Common myeloid progenitor, CD34-positive (primary cell): ENCODE measurements around the gene C21orf91. TPM values are rescaled to one million over a fixed set of nuclear protein-coding genes. Genes with fewer than 3 reads are reported as not detected.

ENCODE experiments used
- CTCF ChIA-PET: fragments of 350-600 bp; sonication (Branson Sonifier 250); formaldehyde crosslinking; loops from one replicate; lab custom pipeline; 2021; ENCODE audit warnings: antibody characterized with exemption; lab: Charles Lee
- POLR2A ChIA-PET: fragments of 350-600 bp; sonication (Branson Sonifier 250); formaldehyde crosslinking; loops from one replicate; lab custom pipeline; 2021; ENCODE audit warnings: antibody characterized with exemption; lab: Charles Lee
- DNase-seq, 3 donors: peaks; one replicate each; pipeline versions ENCODE4 v3.0.0 to v3.0.0-alpha.2; 2013
- H3K27ac ChIP-seq, 2 experiments: 1 replicate in 1 of 2; 2 replicates in 1 of 2; pipeline ENCODE4 v1.7.0; 2013; ENCODE audit warnings: inconsistent platforms in 2 of 2, low read length in 2 of 2, mild to moderate bottlenecking in 2 of 2, low read depth in 1 of 2, moderate library complexity in 1 of 2; ENCODE audit not compliant: severe bottlenecking in 2 of 2, insufficient read depth in 1 of 2, poor library complexity in 1 of 2
- H3K27me3 ChIP-seq, 5 experiments: replicated peaks in 2 of 5; 1 replicate in 3 of 5; 2 replicates in 2 of 5; pipeline versions ENCODE4 v1.6.1 to v1.7.0; 2013; ENCODE audit warnings: low read length in 4 of 5, mild to moderate bottlenecking in 2 of 5, moderate library complexity in 2 of 5, inconsistent platforms in 1 of 5; ENCODE audit not compliant: insufficient read depth in 5 of 5, control insufficient read depth in 4 of 5
- H3K36me3 ChIP-seq, 4 experiments: 1 replicate in 2 of 4; 2 replicates in 2 of 4; pipeline versions ENCODE4 v1.6.1 to v1.7.0; 2013; ENCODE audit warnings: low read length in 3 of 4, control low read depth in 1 of 4, mild to moderate bottlenecking in 1 of 4; ENCODE audit not compliant: control insufficient read depth in 4 of 4, insufficient read depth in 4 of 4
- H3K4me1 ChIP-seq, 4 experiments: 1 replicate in 3 of 4; 2 replicates in 1 of 4; pipeline versions ENCODE4 v1.6.1 to v1.7.1; 2013; ENCODE audit warnings: low read length in 3 of 4, mild to moderate bottlenecking in 3 of 4, control low read depth in 1 of 4, inconsistent platforms in 1 of 4, moderate library complexity in 1 of 4; ENCODE audit not compliant: control insufficient read depth in 4 of 4, insufficient read depth in 4 of 4; ENCODE audit errors: control extremely low read depth in 1 of 4
- H3K4me3 ChIP-seq, 7 experiments: 1 replicate in 4 of 7; 2 replicates in 3 of 7; pipeline versions ENCODE4 v1.5.1 to v1.7.0; 2013; ENCODE audit warnings: mild to moderate bottlenecking in 7 of 7, low read length in 6 of 7, moderate library complexity in 6 of 7, inconsistent platforms in 2 of 7, low read depth in 2 of 7, control low read depth in 1 of 7; ENCODE audit not compliant: insufficient read depth in 4 of 7, control insufficient read depth in 1 of 7; ENCODE audit errors: extremely low read depth in 1 of 7
- H3K9me3 ChIP-seq, 5 experiments: 1 replicate in 4 of 5; 2 replicates in 1 of 5; pipeline versions ENCODE4 v1.6.1 to v1.7.1; 2013; ENCODE audit warnings: low read length in 4 of 5, mild to moderate bottlenecking in 2 of 5, inconsistent platforms in 1 of 5, low read depth in 1 of 5, moderate library complexity in 1 of 5; ENCODE audit not compliant: control insufficient read depth in 4 of 5, insufficient read depth in 2 of 5; ENCODE audit errors: control extremely low read depth in 1 of 5
- WGBS: methylation state at CpG from one replicate; pipeline ENCODE4 v1.1.5; 2013; ENCODE audit not compliant: insufficient coverage; 5-methylcytosine and 5-hydroxymethylcytosine counted together
- polyA plus RNA-seq: library from polyadenylated mRNA; unstranded; fragments of 120-200 nt; gene quantifications from one replicate; pipeline ENCODE4 v1.2.1, GENCODE V29; 2013

Gene C21orf91
- polyA plus RNA-seq = 36.7 TPM

GRCh38 chr21:17819114-17819876 is at the start of gene C21orf91:
Gene C21orf91, minus strand, starts transcription at chr21:17819356. Its CDS starts 1,038 bp downstream, at chr21:17818318.
- Histone ChIP-seq H3K27ac (peak within 1 kb of the TSS; percentile 96 to 98), H3K27me3 (no peaks in the 10 kb centered on the region), H3K4me1 (peaks cover 11 to 38% (median 23%) of the 10 kb centered on the region in 4 experiments), H3K9me3 (peaks cover 0 to 3% (median 0%) of the 10 kb centered on the region in 5 experiments), H3K4me3 (peak within 1 kb of the TSS; percentile 88 to 98 (median 94)), H3K36me3 (peaks cover 3 to 13% (median 7%) of the 10 kb centered on the region in 4 experiments)
- ChIA-PET POLR2A (interaction anchor here (0.9 to 1.0 kb wide), 4 partner anchors 14 to 43 kb away, joined by 3 read pairs; no protein-coding TSS in a partner anchor), CTCF (interaction anchor here (1.1 to 5.8 kb wide), 6 partner anchors 14 to 140 kb away, joined by 3 to 33 read pairs (median 6); no protein-coding TSS in a partner anchor)
- 0% methylated on average over 65 of the region's 78 CpGs for WGBS
- peak; percentile 94 to 97 (median 96) for DNase-seq

DNA sequence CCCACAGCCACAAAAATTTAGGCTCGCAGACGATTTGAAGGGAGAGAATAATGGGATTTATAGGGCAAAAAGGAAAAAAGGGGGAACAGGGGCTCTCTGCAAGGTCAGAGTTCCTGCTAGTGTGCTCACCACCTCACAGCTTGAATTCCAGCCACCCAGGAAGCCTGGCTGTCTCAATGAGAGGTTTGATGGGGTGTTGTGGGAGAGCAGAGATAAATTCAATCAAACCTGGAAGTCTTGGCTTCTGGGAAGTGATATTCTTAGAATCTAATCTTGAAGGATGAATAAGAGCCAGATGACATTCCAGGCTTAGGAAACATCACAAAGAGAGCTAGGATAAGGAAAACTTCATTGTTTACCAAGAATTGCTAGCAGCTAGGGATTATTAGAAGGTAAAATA is 47.4 kb upstream of the C21orf91 start:
- ChIA-PET POLR2A (no interaction called here), CTCF (interaction anchor here (1.2 kb wide), 1 partner anchor 31 kb away, joined by 3 read pairs; no protein-coding TSS in a partner anchor)

GRCh38 chr21:17859661-17860060 is 40.5 kb upstream of the C21orf91 start:
- H3K27me3 ChIP-seq = no peaks in the 10 kb centered on the region
- ChIA-PET POLR2A (no interaction called here), CTCF (no interaction called here)
- H3K4me1 ChIP-seq = no peaks in the 10 kb centered on the region
- no CpG with 5 or more reads among the region's 1 CpG for WGBS
- H3K9me3 ChIP-seq = no peaks in the 10 kb centered on the region
- no peaks in the 10 kb centered on the region for H3K36me3 ChIP-seq
- no peak for DNase-seq
- no peak overlapping the region for H3K27ac ChIP-seq
- no peak overlapping the region for H3K4me3 ChIP-seq

More for the DNA sequence above, 47.4 kb upstream of the C21orf91 start:
- H3K4me1 ChIP-seq = no peaks in the 10 kb centered on the region
- H3K27me3 ChIP-seq = no peaks in the 10 kb centered on the region
- no peaks in the 10 kb centered on the region for H3K9me3 ChIP-seq
- no peaks in the 10 kb centered on the region for H3K36me3 ChIP-seq
- DNase-seq = no peak
- no peak overlapping the region for H3K27ac ChIP-seq
- H3K4me3 ChIP-seq = no peak overlapping the region
- WGBS = 100% methylated on average over 2 of the region's 2 CpGs

- ChIA-PET CTCF (no interaction called here), POLR2A (no interaction called here)
- WGBS = 60% methylated on average over 1 of the region's 2 CpGs
- DNase-seq = no peak
- Histone ChIP-seq H3K27ac (no peak overlapping the region), H3K27me3 (no peaks in the 10 kb centered on the region), H3K4me1 (no peaks in the 10 kb centered on the region), H3K9me3 (no peaks in the 10 kb centered on the region), H3K36me3 (no peaks in the 10 kb centered on the region), H3K4me3 (no peak overlapping the region)
These were observed 39.6 kb upstream of the C21orf91 start for GRCh38 chr21:17858747-17859146.

DNA sequence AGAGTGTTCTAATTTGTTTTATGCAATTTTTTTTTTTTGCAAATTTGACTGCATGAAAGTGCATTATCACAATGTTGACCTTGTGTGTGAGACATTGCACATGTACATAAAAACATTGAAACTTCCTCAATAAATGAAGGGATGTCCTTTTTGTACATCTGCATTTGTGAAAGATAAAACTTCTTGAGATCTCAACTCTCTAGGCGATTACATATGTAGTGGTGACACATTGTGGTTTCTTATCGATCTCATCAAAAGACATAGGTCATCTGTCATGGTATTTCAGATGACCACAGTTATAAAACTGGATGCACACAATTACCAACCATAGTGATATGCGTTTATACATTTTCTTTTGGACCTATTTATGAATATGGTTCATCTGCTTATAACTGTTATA is 35.6 kb upstream of the C21orf91 start:
- Histone ChIP-seq H3K9me3 (peaks cover 0 to 6% (median 0%) of the 10 kb centered on the region in 5 experiments), H3K27me3 (no peaks in the 10 kb centered on the region), H3K4me1 (no peaks in the 10 kb centered on the region), H3K27ac (no peak overlapping the region), H3K4me3 (no peak overlapping the region), H3K36me3 (no peaks in the 10 kb centered on the region)
- ChIA-PET POLR2A (interaction anchor here (0.6 kb wide), 1 partner anchor 63 kb away, joined by 5 read pairs; no protein-coding TSS in a partner anchor), CTCF (no interaction called here)
- 92% methylated on average over 2 of the region's 3 CpGs for WGBS
- DNase-seq = peak in 1 of 3 donors; percentile 6

DNA sequence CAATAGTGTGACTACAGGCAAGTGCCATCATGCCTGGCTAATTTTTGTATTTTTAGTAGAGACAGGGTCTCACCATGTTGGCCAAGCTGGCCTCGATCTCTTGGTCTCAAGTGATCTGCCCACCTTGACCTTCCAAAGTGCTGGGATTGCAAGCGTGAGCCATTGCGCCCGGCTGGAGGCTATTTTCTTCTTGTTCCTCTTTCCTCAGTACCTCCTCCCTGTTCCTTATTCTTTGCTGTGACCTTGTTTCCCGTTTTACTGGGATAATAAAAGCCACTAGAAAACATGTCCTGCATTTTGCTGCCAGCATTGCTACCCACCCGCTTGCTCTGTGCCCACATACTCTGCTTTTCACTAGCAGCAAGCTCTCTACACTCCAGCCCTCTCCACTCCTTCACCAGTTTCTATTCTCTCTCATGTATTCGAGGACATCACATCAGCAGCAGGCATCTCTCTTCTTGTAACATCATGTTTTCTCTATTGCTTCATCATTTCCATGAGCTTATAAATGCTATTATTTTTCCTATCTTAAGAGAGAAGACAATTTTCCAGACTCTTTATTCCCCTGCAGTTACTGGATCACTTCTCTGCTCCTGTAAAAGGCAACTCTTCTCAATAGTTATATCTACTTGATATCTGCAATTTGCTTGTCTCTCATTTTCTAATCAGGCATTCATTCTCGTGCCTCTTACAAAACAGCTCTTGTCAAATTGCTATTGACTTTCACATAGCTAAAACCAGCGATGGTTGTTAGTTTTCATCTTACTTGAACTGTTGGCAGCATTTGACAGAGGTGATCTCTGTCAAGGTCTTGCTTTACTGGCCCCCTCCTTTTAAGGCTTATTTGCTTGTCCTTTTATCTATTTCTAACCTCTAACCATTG is 34.5 kb upstream of the C21orf91 start:
- Histone ChIP-seq H3K4me3 (no peak overlapping the region), H3K27ac (no peak overlapping the region), H3K27me3 (no peaks in the 10 kb centered on the region), H3K9me3 (peaks cover 0 to 6% (median 0%) of the 10 kb centered on the region in 5 experiments), H3K36me3 (no peaks in the 10 kb centered on the region), H3K4me1 (no peaks in the 10 kb centered on the region)
- ChIA-PET POLR2A (no interaction called here), CTCF (interaction anchor here (0.6 kb wide), 1 partner anchor 130 kb away, joined by 3 read pairs; no protein-coding TSS in a partner anchor)
- DNase-seq = no peak
- WGBS = 84% methylated on average over 8 of the region's 9 CpGs
